GM19455 (cell line): Measurements from ENCODE around the gene PLEKHN1.

ENCODE experiments used
- ATAC-seq: cut with Tn5 transposase; IDR thresholded peaks from one replicate; pipeline ENCODE4 v1.9.1; 2021; ENCODE audit not compliant: unreplicated experiment

The PLEKHN1 gene

GRCh38 chr1:959731-960362, 6.4 kb upstream of the PLEKHN1 start:
- ATAC-seq: no peak

DNA sequence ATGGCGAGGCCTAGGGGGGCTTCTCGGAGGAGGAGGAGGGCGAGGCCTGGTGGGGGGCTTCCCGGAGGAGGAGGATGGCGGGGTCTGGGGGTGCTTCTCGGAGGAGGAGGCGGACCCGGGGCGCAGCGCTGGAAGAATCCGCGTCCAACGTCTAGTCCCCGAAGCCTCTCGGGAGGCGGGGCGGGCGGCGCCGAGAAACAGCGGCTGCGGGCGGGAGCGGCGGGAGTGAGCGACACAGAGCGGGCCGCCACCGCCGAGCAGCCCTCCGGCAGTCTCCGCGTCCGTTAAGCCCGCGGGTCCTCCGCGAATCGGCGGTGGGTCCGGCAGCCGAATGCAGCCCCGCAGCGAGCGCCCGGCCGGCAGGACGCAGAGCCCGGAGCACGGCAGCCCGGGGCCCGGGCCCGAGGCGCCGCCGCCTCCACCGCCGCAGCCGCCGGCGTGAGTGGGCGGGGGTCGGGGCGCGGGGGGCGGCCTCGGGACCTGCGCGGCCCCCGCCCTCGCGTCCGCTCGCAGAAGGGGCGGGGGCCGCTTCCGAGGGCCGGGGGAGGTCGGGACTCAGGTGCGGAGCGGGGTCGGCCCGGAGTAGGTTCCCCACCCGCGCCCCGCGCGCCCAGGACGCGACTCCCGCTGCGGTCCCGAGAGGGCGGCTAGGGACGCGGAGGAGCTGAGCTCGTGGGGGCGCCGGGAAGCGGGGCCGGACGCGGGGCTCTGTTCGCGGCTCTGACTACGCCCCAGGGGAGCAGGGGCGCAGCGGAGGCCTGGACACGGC, 5.7 kb upstream of the PLEKHN1 start, which contains the start of gene KLHL17:
TSS of gene KLHL17 (plus strand) at position 222 of the 769 bp plus-strand sequence. CDS start at position 332, 110 bp downstream.
- ATAC-seq: no peak

- ATAC-seq: no peak
These were observed 5.1 kb upstream of the PLEKHN1 start for GRCh38 chr1:961132-961669.

GRCh38 chr1:962381-963300, 3.6 kb upstream of the PLEKHN1 start:
- ATAC-seq: no peak

- no peak for ATAC-seq
These were observed 3.0 kb upstream of the PLEKHN1 start for GRCh38 chr1:963301-963651.

DNA sequence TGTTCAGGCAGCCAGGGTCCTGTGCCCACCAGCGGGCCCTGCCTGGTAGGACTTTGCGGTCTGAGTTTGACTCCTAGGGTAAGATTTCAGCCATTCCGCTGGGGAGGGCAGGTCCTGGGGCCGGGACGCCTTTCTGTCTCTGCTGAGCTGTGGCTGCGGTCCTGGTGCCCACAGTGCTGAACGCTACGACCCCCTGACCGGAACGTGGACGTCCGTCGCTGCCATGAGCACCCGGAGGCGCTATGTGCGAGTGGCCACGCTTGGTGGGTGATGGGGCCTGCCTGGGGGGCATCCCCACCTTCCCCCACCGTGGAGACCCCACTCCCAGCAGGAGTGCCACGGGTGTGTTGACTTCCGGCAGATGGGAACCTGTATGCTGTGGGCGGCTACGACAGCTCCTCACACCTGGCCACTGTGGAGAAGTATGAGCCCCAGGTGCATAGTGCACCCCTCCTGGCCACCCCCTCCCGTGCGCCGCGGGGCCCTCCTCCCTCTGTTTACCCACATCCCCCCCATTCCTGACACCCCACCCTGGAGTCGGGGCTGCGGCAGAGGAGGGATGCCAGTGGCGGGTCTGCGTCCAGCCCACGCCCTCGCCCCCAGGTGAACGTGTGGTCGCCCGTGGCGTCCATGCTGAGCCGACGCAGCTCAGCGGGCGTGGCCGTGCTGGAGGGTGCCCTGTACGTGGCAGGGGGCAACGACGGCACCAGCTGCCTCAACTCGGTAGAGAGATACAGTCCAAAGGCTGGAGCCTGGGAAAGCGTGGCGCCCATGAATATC, 2.3 kb upstream of the PLEKHN1 start:
- no peak for ATAC-seq

DNA sequence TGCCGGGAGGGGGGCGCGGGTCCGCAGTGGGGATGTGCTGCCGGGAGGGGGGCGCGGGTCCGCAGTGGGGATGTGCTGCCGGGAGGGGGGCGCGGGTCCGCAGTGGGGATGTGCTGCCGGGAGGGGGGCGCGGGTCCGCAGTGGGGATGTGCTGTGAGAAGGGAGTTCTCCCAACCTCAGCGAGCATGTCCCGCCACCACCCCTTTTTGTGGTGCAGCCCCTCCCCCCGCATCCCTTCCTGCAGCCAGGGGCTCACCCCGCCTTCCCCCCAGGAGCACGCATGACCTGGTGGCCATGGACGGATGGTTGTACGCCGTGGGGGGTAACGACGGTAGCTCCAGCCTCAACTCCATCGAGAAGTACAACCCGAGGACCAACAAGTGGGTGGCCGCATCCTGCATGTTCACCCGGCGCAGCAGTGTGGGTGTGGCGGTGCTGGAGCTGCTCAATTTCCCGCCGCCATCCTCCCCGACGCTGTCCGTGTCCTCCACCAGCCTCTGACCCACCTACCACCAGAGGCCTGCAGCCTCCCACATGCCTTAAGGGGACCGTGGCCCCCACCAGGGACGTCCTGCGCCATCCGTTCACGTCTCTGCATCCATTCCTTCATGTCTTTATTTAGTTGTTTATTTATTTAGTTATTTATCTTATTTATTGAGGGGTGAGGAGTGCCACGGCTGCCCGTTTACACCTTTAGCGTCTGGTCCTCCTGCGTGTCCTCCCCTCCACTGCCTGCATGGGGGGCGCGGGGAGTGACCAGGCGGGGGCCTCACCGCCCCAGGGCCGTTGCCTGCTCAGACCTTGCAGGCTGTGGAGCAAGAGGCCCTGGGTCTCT, 1.4 kb upstream of the PLEKHN1 start:
- no peak for ATAC-seq

DNA sequence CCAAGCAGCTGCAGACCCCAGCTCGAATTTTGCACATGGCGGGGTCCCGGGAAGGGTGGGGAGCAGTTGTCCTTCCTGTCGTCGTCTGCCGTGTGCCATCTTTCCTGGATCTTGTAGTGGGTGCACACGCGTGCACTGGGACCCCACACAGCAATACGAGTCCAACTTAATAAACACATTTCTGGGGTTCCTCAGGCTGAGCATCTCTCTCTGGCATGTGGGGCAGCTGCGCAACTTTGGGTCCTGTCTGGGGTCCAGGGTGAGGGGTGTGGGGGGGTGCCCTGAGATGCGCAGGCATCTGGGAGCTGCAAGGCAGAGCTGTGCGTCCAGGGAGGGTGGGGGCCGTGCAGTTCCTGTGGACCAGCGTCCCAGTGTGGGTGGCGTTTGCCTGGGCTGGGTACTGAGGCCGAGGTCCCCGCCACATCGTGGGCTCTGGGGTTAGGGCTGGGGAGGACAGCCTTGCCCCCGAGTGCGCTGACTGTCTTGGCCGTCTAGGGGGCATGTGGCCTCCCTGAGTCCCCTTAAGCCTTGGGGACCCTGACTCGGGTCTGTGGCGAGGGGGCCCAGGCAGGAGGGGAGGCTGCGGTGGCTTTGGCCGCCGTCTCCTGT, 652 bp upstream of the PLEKHN1 start:
- no peak for ATAC-seq

- ATAC-seq: peak; percentile 62
These were observed 520 bp downstream of the PLEKHN1 start for GRCh38 chr1:966704-967300.

DNA sequence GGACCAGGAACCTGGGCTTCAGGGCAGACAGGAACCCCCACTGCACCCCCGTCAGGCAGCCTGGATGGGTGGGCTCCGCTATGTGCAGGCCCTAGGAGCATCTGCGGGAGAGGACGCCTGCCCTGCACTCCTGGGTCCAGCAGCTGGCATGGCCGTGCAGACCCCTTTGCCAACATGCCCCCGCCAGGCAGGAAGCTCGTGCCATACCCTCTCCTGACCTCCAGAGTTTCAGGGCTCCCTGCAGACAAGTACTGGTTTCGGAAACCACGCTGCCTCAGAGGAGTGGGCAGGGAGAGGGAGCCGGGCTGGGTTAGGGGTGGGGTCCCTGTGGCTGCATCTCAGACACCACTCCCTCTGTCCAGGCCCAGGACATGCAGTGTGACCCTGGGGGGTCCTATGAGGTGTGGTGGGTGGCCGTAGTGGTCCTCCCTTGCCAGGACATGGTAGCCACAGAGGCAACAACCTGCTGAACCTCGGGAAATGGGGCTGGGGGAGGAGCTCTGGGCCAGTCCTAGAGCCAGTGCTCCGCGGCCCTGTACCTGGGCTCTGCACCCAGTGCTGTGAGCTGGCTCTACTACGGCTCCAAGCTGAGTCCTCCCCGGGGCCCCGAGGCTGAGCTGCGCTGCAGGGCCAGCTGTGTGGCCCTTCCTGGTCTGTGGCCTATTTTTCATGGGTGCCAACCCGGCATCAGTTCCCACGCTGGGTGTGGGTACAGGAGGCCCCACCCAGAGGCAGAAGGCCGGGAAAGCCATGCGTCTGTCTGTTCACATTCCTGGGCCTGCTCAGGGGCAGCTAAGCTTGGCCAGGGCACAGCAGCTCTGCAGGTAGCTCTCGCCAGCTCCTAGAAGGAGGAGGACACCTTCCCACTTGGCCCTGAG, 1.4 kb downstream of the PLEKHN1 start:
- no peak for ATAC-seq

DNA sequence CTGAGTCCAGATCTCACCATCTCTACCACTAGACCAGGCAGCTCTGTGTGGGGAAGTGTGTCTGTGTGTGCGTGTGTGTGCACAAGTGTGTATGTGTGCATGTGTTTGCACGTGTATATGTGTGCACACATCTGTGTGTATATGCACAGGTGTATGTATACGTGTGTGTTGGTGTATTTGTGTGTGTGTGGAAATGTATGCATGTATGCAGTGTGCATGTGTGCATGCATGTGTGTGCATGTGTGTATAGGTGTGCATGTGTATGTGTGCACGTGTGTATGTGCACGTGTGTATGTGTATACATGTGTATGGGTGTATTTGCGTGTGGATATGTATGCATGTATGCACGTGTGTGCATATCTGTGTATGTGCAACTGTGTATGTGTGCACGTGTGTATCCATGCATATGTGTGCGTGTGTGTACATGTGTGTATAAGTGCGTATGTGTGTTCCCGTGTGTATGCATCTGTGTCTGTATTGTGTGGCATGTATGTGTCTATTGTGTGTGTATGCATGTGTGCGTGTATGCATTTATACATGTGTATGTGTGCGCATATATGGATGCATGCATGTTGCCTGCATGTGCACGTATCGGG, 3.1 kb downstream of the PLEKHN1 start:
- ATAC-seq: no peak

DNA sequence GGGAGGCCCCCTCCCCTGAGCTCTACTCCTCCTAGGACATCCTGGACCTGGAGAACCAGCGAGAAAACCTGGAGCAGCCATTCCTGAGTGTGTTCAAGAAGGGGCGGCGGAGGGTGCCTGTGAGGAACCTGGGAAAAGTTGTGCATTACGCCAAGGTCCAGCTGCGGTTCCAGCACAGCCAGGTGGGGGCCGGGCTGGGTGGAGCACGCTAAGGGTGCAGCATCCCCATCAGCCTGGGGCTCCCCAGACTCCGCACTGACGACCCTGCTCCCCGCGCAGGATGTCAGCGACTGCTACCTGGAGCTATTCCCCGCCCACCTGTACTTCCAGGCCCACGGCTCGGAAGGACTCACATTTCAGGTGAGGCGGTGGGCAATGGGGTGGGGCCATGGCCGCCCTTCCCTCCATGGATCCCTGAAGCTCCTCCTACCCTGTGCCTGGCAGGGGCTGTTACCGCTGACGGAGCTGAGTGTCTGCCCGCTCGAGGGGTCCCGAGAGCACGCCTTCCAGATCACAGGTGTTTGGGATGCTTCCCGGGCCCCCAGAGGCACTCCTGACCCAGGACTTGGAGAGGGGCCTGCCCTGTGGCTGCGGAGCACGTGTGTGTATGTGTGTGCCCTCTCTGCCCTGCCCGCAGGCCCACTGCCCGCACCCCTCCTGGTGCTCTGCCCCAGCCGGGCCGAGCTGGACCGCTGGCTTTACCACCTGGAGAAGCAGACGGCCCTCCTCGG, 4.1 kb downstream of the PLEKHN1 start:
- no peak for ATAC-seq

DNA sequence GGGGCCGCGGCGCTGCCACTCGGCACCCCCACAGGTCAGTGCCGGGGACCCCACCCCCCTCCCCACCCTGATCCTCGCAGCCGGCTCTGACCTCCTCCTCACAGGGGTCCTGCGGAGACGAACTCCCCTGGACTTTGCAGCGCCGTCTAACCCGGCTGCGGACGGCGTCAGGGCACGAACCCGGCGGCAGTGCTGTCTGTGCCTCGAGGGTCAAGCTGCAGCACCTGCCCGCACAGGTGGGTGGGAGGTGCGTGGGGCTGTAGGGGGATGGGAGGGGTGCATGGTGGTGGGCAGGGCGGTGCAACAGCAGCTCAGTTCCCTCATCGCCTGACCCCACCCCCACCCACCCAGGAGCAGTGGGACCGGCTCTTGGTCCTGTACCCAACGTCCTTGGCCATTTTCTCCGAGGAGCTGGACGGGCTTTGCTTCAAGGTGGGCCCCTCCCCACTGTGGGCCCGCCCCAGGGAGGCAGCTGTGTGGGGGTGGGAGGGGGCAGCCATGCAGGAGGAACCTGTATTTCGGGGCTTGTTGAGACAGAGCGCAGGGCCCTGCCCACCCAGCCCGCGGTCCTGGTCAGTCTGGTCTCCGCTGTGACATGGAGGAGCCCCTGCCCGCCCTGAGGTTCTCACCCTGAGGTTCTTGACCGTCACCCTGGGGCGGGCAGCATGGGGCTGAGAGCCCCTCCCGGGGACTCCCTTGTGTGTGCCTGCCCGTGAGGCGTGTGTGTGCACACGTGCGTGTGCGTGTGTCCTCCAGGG, 4.9 kb downstream of the PLEKHN1 start:
- no peak for ATAC-seq

GRCh38 chr1:971751-972506, 5.6 kb downstream of the PLEKHN1 start:
- no peak for ATAC-seq

GRCh38 chr1:972726-973458, 6.6 kb downstream of the PLEKHN1 start:
- ATAC-seq: no peak
